ENCODE measurements around the gene MPHOSPH9.

DNA sequence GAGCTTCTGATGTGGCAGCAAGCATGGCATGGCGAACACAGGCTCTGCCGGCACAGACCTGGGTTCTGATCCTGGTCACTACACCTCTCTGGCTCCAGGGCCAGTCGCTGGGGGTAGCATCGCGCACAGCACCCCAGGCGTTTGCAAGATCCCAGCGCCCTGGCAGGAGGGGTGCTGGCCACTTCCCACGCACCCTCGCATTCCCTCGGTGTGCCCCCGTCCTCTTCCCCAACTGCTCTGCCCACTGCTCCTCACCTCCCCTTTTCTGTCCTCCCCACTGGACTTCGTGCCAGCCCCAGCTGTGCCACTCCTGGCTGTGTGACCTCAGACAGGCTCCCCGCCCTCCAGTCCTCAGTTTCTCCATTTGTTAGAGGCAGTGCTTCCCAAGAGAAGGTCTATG is 35.9 kb upstream of the MPHOSPH9 start:
- TF ChIP-seq, protein P1, sequence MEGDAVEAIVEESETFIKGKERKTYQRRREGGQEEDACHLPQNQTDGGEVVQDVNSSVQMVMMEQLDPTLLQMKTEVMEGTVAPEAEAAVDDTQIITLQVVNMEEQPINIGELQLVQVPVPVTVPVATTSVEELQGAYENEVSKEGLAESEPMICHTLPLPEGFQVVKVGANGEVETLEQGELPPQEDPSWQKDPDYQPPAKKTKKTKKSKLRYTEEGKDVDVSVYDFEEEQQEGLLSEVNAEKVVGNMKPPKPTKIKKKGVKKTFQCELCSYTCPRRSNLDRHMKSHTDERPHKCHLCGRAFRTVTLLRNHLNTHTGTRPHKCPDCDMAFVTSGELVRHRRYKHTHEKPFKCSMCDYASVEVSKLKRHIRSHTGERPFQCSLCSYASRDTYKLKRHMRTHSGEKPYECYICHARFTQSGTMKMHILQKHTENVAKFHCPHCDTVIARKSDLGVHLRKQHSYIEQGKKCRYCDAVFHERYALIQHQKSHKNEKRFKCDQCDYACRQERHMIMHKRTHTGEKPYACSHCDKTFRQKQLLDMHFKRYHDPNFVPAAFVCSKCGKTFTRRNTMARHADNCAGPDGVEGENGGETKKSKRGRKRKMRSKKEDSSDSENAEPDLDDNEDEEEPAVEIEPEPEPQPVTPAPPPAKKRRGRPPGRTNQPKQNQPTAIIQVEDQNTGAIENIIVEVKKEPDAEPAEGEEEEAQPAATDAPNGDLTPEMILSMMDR (IDR thresholded peaks at IDR 0.05): no peak
- TF ChIP-seq POLR2A (IDR thresholded peaks at IDR 0.05) (no peak), EP300 (IDR thresholded peaks at IDR 0.05) (no peak), POLR2AphosphoS5 (IDR thresholded peaks at IDR 0.05) (no peak)

Data from stomach (tissue), 4 donors.